H9 (cell line): ENCODE results near the gene CHST13. TPM values are rescaled to one million over a fixed set of nuclear protein-coding genes. Genes with fewer than 3 reads are reported as not detected.

Experiments
- DNase-seq: peaks from one replicate; pipeline ENCODE4 v3.0.0-alpha.2; 2017
- H2AFZ ChIP-seq: one replicate; pipeline ENCODE4 v1.6.1; 2013; ENCODE audit warnings: mild to moderate bottlenecking, low read length, control low read depth, moderate library complexity
- H2AK5ac ChIP-seq: 2 replicates; pipeline ENCODE4 v1.6.1; 2013; ENCODE audit warnings: low read length, control low read depth, mixed read lengths; ENCODE audit not compliant: insufficient read length
- H2BK120ac ChIP-seq: one replicate; pipeline ENCODE4 v1.6.1; 2013; ENCODE audit warnings: low read depth, mild to moderate bottlenecking, low read length, control low read depth, inconsistent platforms; ENCODE audit not compliant: poor library complexity, severe bottlenecking
- H2BK12ac ChIP-seq: 2 replicates; pipeline ENCODE4 v1.6.1; 2013; ENCODE audit warnings: low read length, control low read depth, mixed read lengths, low read depth; ENCODE audit not compliant: insufficient read length
- H2BK15ac ChIP-seq: 2 replicates; pipeline ENCODE4 v1.6.1; 2013; ENCODE audit warnings: low read depth, low read length, control low read depth
- H2BK20ac ChIP-seq: one replicate; pipeline ENCODE4 v1.6.1; 2013; ENCODE audit warnings: low read depth, mild to moderate bottlenecking, low read length, control low read depth, inconsistent platforms; ENCODE audit not compliant: poor library complexity, severe bottlenecking
- H2BK5ac ChIP-seq: 2 replicates; pipeline ENCODE4 v1.6.1; 2013; ENCODE audit warnings: low read length, control low read depth, mixed read lengths; ENCODE audit not compliant: insufficient read length
- H3K14ac ChIP-seq: 2 replicates; pipeline ENCODE4 v1.6.1; 2013; ENCODE audit warnings: low read length, control low read depth; ENCODE audit not compliant: insufficient read depth
- H3K18ac ChIP-seq: 2 replicates; pipeline ENCODE4 v1.6.1; 2013; ENCODE audit warnings: low read depth, mild to moderate bottlenecking, mixed read lengths, low read length, control low read depth; ENCODE audit not compliant: insufficient read length
- H3K23ac ChIP-seq: 2 replicates; pipeline ENCODE4 v1.6.1; 2013; ENCODE audit warnings: low read length, control low read depth, mixed read lengths, low read depth; ENCODE audit not compliant: insufficient read length
- H3K23me2 ChIP-seq: 2 replicates; pipeline ENCODE4 v1.6.1; 2013; ENCODE audit warnings: low read depth, mild to moderate bottlenecking, mixed read lengths, low read length, control low read depth; ENCODE audit not compliant: insufficient read length, poor library complexity, severe bottlenecking
- H3K27ac ChIP-seq: 2 replicates; pipeline ENCODE4 v1.5.1; 2013; ENCODE audit warnings: low read length, control low read depth, mixed read lengths, low read depth; ENCODE audit not compliant: insufficient read length
- H3K27me3 ChIP-seq: 2 replicates; pipeline ENCODE4 v1.6.1; 2013; ENCODE audit warnings: low read length, control low read depth, inconsistent platforms; ENCODE audit not compliant: insufficient read depth
- H3K4ac ChIP-seq: 2 replicates; pipeline ENCODE4 v1.6.1; 2013; ENCODE audit warnings: low read depth, mild to moderate bottlenecking, control low read depth, inconsistent platforms, low read length, moderate library complexity
- H3K4me1 ChIP-seq: 2 replicates; pipeline ENCODE4 v1.6.1; 2013; ENCODE audit warnings: low read length, control low read depth, inconsistent platforms; ENCODE audit not compliant: insufficient read depth
- H3K4me2 ChIP-seq: 2 replicates; pipeline ENCODE4 v1.6.1; 2013; ENCODE audit warnings: low read length, control low read depth, mixed read lengths; ENCODE audit not compliant: insufficient read length, insufficient read depth
- H3K56ac ChIP-seq: 2 replicates; pipeline ENCODE4 v1.6.1; 2013; ENCODE audit warnings: low read depth, mild to moderate bottlenecking, mixed read lengths, low read length, control low read depth; ENCODE audit not compliant: insufficient read length
- H3K79me1 ChIP-seq: 2 replicates; pipeline ENCODE4 v1.6.1; 2013; ENCODE audit warnings: low read depth, mild to moderate bottlenecking, moderate library complexity, low read length, control low read depth, inconsistent platforms; ENCODE audit not compliant: insufficient read depth, poor library complexity, severe bottlenecking
- H3K79me2 ChIP-seq: 2 replicates; pipeline ENCODE4 v1.6.1; 2013; ENCODE audit warnings: low read length, control low read depth, inconsistent platforms; ENCODE audit not compliant: insufficient read depth
- H3K9ac ChIP-seq: 2 replicates; pipeline ENCODE4 v1.6.1; 2013; ENCODE audit warnings: low read length, control low read depth, mixed read lengths; ENCODE audit not compliant: insufficient read length; ENCODE audit errors: extremely low read depth
- H3K9me3 ChIP-seq: one replicate; pipeline ENCODE4 v1.6.1; 2013; ENCODE audit warnings: low read depth, low read length, inconsistent platforms; ENCODE audit not compliant: control insufficient read depth
- H3T11ph ChIP-seq: one replicate; pipeline ENCODE4 v1.6.1; 2013; ENCODE audit warnings: mild to moderate bottlenecking, low read length, control low read depth, inconsistent platforms
- H4K20me1 ChIP-seq: one replicate; pipeline ENCODE4 v1.6.1; 2013; ENCODE audit not compliant: control insufficient read depth, insufficient read length, insufficient read depth
- H4K5ac ChIP-seq: 2 replicates; pipeline ENCODE4 v1.6.1; 2013; ENCODE audit warnings: low read depth, mild to moderate bottlenecking, mixed read lengths, low read length, control low read depth; ENCODE audit not compliant: insufficient read length
- H4K8ac ChIP-seq: replicated peaks from 2 replicates; pipeline ENCODE4 v1.6.1; 2013; ENCODE audit warnings: low read length, control low read depth, mixed read lengths, low read depth; ENCODE audit not compliant: insufficient read length
- H4K91ac ChIP-seq: 2 replicates; pipeline ENCODE4 v1.6.1; 2013; ENCODE audit warnings: low read depth, mild to moderate bottlenecking, moderate library complexity, mixed read lengths, low read length, control low read depth; ENCODE audit not compliant: insufficient read length
- H3K27ac Mint-ChIP-seq, 3 experiments: 2 replicates in 2 of 3; 3 replicates in 1 of 3; pipeline ENCODE4 v1.8.0; 2020 to 2021; ENCODE audit warnings: mixed read lengths in 3 of 3, mild to moderate bottlenecking in 1 of 3, moderate library complexity in 1 of 3
- H3K27me3 Mint-ChIP-seq: 2 replicates; pipeline ENCODE4 v1.8.0; 2021; ENCODE audit warnings: low read depth, mild to moderate bottlenecking, moderate library complexity, mixed read lengths
- H3K36me3 Mint-ChIP-seq, 3 experiments: 2 replicates in 2 of 3; 3 replicates in 1 of 3; pipeline ENCODE4 v1.8.0; 2020 to 2021; ENCODE audit warnings: low read depth in 3 of 3, mixed read lengths in 3 of 3; ENCODE audit not compliant: insufficient read depth in 1 of 3
- H3K4me1 Mint-ChIP-seq, 2 experiments: 2 replicates each; pipeline ENCODE4 v1.8.0; 2020; ENCODE audit warnings: mixed read lengths in 2 of 2
- H3K4me3 Mint-ChIP-seq, 2 experiments: 2 replicates in 1 of 2; 3 replicates in 1 of 2; pipeline ENCODE4 v1.8.0; 2020 to 2021; ENCODE audit warnings: mild to moderate bottlenecking in 2 of 2, mixed read lengths in 2 of 2, moderate library complexity in 1 of 2
- H3K9me3 Mint-ChIP-seq, 2 experiments: 2 replicates in 1 of 2; 3 replicates in 1 of 2; pipeline ENCODE4 v1.8.0; 2020; ENCODE audit warnings: mild to moderate bottlenecking in 2 of 2, mixed read lengths in 2 of 2, moderate library complexity in 1 of 2
- WGBS: extraction: QIAGEN DNeasy Blood & Tissue Kit; methylation state at CpG from one replicate; pipeline ENCODE4 v1.1.7; 2013; ENCODE audit warnings: missing lambda C conversion rate, low lambda C conversion rate, mixed read lengths; ENCODE audit not compliant: insufficient read length; ENCODE audit errors: extremely low coverage; 5-methylcytosine and 5-hydroxymethylcytosine counted together
- total RNA-seq: library from RNA; stranded (reverse); gene quantifications from 2 replicates; pipeline ENCODE4 v1.2.1, GENCODE V29; 2021
- TF ChIP-seq, protein P1 (sequence below): fragments of 200-600 bp; sonication (generic); conservative IDR thresholded peaks from 3 replicates; pipeline ENCODE4 v1.8.0; 2021; ENCODE audit warnings: antibody characterized with exemption, mild to moderate bottlenecking

CHST13 gene
- total RNA-seq, 1 experiment from 2014 or later, result 0.85 TPM

DNA sequence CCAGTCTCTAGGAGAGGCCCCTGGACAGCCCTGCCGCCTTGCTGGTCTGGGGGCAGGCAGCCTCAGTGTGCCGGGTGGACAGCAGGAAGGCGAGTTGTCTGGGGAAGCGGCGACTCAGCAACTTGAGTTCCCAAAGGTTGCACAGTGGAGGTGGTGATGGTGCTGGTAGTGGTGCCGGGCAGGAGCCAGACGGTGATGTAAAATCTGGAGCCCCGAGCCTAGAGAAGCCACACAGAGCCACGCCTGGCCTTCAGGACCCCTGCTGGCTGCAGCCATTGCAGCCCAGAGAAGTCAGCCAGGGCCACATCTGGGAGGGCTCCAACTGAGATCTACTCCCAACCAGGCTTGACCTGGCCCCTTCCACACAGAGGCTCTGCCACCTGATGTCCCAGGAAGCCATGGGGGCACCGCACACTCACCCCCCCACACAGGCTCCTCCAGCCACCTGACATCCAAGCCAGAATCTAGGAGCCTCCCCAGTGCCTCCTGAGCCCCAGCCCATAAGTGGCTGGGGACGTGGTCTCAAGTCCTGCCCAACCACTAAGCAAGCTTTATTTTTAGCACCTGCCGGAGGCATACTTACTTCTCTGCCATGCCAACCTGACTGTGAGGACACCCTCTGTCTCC, 26.0 kb downstream of the CHST13 start:
- no peak overlapping the region for H2BK20ac ChIP-seq
- H3K27ac ChIP-seq, result no peak overlapping the region
- no peak overlapping the region for H3K56ac ChIP-seq
- Mint-ChIP-seq H3K27ac (peak overlapping the region in 1 of 3 experiments; percentile 57; a peak in 3 of 7 replicates), H3K4me3 (no peak overlapping the region), H3K9me3 (no peaks in the 10 kb centered on the region), H3K36me3 (no peaks in the 10 kb centered on the region), H3K4me1 (peaks cover 33 to 52% of the 10 kb centered on the region in 2 experiments), H3K27me3 (peaks cover 11% of the 10 kb centered on the region)
- no peaks in the 10 kb centered on the region for H4K20me1 ChIP-seq
- no peak overlapping the region for H3K4ac ChIP-seq
- no peak overlapping the region for H2BK120ac ChIP-seq
- no peaks in the 10 kb centered on the region for H3K79me1 ChIP-seq
- no CpG with 5 or more reads among the region's 12 CpGs for WGBS
- no peak overlapping the region for H3K23ac ChIP-seq
- TF ChIP-seq, protein P1, sequence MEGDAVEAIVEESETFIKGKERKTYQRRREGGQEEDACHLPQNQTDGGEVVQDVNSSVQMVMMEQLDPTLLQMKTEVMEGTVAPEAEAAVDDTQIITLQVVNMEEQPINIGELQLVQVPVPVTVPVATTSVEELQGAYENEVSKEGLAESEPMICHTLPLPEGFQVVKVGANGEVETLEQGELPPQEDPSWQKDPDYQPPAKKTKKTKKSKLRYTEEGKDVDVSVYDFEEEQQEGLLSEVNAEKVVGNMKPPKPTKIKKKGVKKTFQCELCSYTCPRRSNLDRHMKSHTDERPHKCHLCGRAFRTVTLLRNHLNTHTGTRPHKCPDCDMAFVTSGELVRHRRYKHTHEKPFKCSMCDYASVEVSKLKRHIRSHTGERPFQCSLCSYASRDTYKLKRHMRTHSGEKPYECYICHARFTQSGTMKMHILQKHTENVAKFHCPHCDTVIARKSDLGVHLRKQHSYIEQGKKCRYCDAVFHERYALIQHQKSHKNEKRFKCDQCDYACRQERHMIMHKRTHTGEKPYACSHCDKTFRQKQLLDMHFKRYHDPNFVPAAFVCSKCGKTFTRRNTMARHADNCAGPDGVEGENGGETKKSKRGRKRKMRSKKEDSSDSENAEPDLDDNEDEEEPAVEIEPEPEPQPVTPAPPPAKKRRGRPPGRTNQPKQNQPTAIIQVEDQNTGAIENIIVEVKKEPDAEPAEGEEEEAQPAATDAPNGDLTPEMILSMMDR, result no peak
- no peak overlapping the region for H4K91ac ChIP-seq
- H2AFZ ChIP-seq, result no peak overlapping the region
- H3K4me2 ChIP-seq, result no peak overlapping the region
- peak overlapping the region; percentile 9; the same call in 1 of the 2 replicates for H3K14ac ChIP-seq
- H4K5ac ChIP-seq, result no peak overlapping the region
- no peak overlapping the region for H4K8ac ChIP-seq
- no peaks in the 10 kb centered on the region for H3K79me2 ChIP-seq
- H2BK5ac ChIP-seq, result no peak overlapping the region
- no peaks in the 10 kb centered on the region for H3K27me3 ChIP-seq
- no peak overlapping the region for H2AK5ac ChIP-seq
- H3K18ac ChIP-seq, result no peak overlapping the region
- H3T11ph ChIP-seq, result no peak overlapping the region
- peak; percentile 28 for DNase-seq
- H3K9ac ChIP-seq, result no peak overlapping the region
- peaks cover 4% of the 10 kb centered on the region; the same call in 1 of the 2 replicates for H3K4me1 ChIP-seq
- no peak overlapping the region for H2BK15ac ChIP-seq
- no peak overlapping the region for H2BK12ac ChIP-seq
- H3K23me2 ChIP-seq, result no peaks in the 10 kb centered on the region
- no peaks in the 10 kb centered on the region for H3K9me3 ChIP-seq
